Left lung (tissue), 14 donors: ENCODE results near the gene PALLD. TPM values are rescaled to one million over a fixed set of nuclear protein-coding genes. Genes with fewer than 3 reads are reported as not detected.
"Not testable (repeated sequence)": the region's sequence is repeated elsewhere in the genome, so short reads cannot be mapped to it uniquely, and the experiment has no call there.

Experiments used
- ATAC-seq: fragments of 200-7000 bp; cut with Tn5 transposase; one replicate; pipeline ENCODE4 v1.9.1; 2020; ENCODE audit warnings: moderate library complexity
- DNase-seq, 4 donors: peaks; one replicate each; pipeline ENCODE4 v3.0.0-alpha.2; 2013 to 2020
- H3K27ac ChIP-seq, 2 donors: fragments of 200-600 bp; sonication (generic) in 1 of 2; one replicate each; pipeline versions ENCODE4 v1.5.0 to v1.8.0; 2020 to 2021
- H3K27me3 ChIP-seq, 2 donors: fragments of 200-600 bp; sonication (generic) in 1 of 2; one replicate each; pipeline versions ENCODE4 v1.5.0 to v1.8.0; 2020 to 2021
- H3K36me3 ChIP-seq, 2 donors: fragments of 200-600 bp; sonication (generic) in 1 of 2; one replicate each; pipeline versions ENCODE4 v1.5.0 to v1.8.0; 2020 to 2021
- H3K4me1 ChIP-seq, 2 donors: fragments of 200-600 bp; one replicate each; pipeline ENCODE4 v1.8.0; 2021
- H3K4me3 ChIP-seq, 2 donors: fragments of 200-600 bp; sonication (generic) in 1 of 2; one replicate each; pipeline versions ENCODE4 v1.5.0 to v1.8.0; 2020 to 2021; ENCODE audit warnings: mild to moderate bottlenecking in 1 of 2
- H3K9me3 ChIP-seq, 2 donors: fragments of 200-600 bp; sonication (generic) in 1 of 2; one replicate each; pipeline versions ENCODE4 v1.5.0 to v1.8.0; 2020 to 2021
- intact Hi-C, 2 donors: fragments of 100-400 bp; cut with DNase I; formaldehyde crosslinking; loops; one replicate each; pipeline versions ENCODE4 v1.11.2 to v1.14.2; 2022
- long read RNA-seq, 12 donors: library from polyadenylated mRNA in 2 of 12; unstranded in 2 of 12; transcript quantifications; one replicate each; pipeline ENCODE4 v2.0.0 and lab custom pipeline, GENCODE V29; 2019 to 2026
- polyA plus RNA-seq, 6 donors: library from polyadenylated mRNA; unstranded; fragments of 120-200 nt; gene quantifications; one replicate each; pipeline ENCODE4 v1.2.1, GENCODE V29; 2013; ENCODE audit not compliant: insufficient read length in 6 of 6
- total RNA-seq, 2 donors: library from RNA; stranded (reverse); fragmentation: NEBNext Ultra II Directional; extraction: Animal tissue kit (Norgen Biotek cat#: 25700); gene quantifications; one replicate each; pipeline ENCODE4 v1.2.1, GENCODE V29; 2021
- TF ChIP-seq, protein P1 (sequence below), 2 donors: fragments of 200-600 bp; sonication (generic) in 1 of 2; IDR thresholded peaks; one replicate each; pipeline versions ENCODE4 v1.5.0 to v1.8.0; 2021; ENCODE audit warnings: antibody characterized with exemption in 2 of 2
- donor health status: DM: no; HTN: yes; CAD: no.
- donor health status: DM: no; HTN: no; CAD: no.

PALLD gene
- total RNA-seq (100 to 1,000 TPM in 1 of 2 donors, 10 to 100 TPM in 1; 80.4 to 194 TPM), polyA plus RNA-seq (10 to 100 TPM; 67.5 to 85.7 (median 78.9) TPM)
- long read RNA-seq, donor 1, full-length matches to known transcripts: 7 of 57 reads
- long read RNA-seq, donor 1, partial matches to known transcripts: 40 of 57 reads
- long read RNA-seq, donor 1, other reads (novel, unspliced or antisense): 10 of 57 reads
- long read RNA-seq, donor 2, full-length matches to known transcripts: 5 of 38 reads
- long read RNA-seq, donor 2, partial matches to known transcripts: 33 of 38 reads
- long read RNA-seq, donor 2, other reads (novel, unspliced or antisense): 0 of 38 reads
- long read RNA-seq, donor 3, full-length matches to known transcripts: 7 of 12 reads
- long read RNA-seq, donor 3, partial matches to known transcripts: 5 of 12 reads
- long read RNA-seq, donor 3, other reads (novel, unspliced or antisense): 0 of 12 reads
- long read RNA-seq, donor 4, full-length matches to known transcripts: 11 of 48 reads
- long read RNA-seq, donor 4, partial matches to known transcripts: 17 of 48 reads
- long read RNA-seq, donor 4, other reads (novel, unspliced or antisense): 20 of 48 reads
- long read RNA-seq, donor 5, full-length matches to known transcripts: 6 of 6 reads
- long read RNA-seq, donor 5, partial matches to known transcripts: 0 of 6 reads
- long read RNA-seq, donor 5, other reads (novel, unspliced or antisense): 0 of 6 reads
- long read RNA-seq, donor 6, full-length matches to known transcripts: 4 of 16 reads
- long read RNA-seq, donor 6, partial matches to known transcripts: 12 of 16 reads
- long read RNA-seq, donor 6, other reads (novel, unspliced or antisense): 0 of 16 reads
- long read RNA-seq, donor 7, full-length matches to known transcripts: 3 of 3 reads
- long read RNA-seq, donor 7, partial matches to known transcripts: 0 of 3 reads
- long read RNA-seq, donor 7, other reads (novel, unspliced or antisense): 0 of 3 reads
- long read RNA-seq, donor 8, full-length matches to known transcripts: 9 of 40 reads
- long read RNA-seq, donor 8, partial matches to known transcripts: 31 of 40 reads
- long read RNA-seq, donor 8, other reads (novel, unspliced or antisense): 0 of 40 reads
- long read RNA-seq, donor 9: 0 reads
- long read RNA-seq, donor 10, full-length matches to known transcripts: 5 of 25 reads
- long read RNA-seq, donor 10, partial matches to known transcripts: 7 of 25 reads
- long read RNA-seq, donor 10, other reads (novel, unspliced or antisense): 13 of 25 reads
- long read RNA-seq, donor 11, full-length matches to known transcripts: 6 of 43 reads
- long read RNA-seq, donor 11, partial matches to known transcripts: 29 of 43 reads
- long read RNA-seq, donor 11, other reads (novel, unspliced or antisense): 8 of 43 reads
- long read RNA-seq, donor 12, full-length matches to known transcripts: 7 of 21 reads
- long read RNA-seq, donor 12, partial matches to known transcripts: 14 of 21 reads
- long read RNA-seq, donor 12, other reads (novel, unspliced or antisense): 0 of 21 reads

DNA sequence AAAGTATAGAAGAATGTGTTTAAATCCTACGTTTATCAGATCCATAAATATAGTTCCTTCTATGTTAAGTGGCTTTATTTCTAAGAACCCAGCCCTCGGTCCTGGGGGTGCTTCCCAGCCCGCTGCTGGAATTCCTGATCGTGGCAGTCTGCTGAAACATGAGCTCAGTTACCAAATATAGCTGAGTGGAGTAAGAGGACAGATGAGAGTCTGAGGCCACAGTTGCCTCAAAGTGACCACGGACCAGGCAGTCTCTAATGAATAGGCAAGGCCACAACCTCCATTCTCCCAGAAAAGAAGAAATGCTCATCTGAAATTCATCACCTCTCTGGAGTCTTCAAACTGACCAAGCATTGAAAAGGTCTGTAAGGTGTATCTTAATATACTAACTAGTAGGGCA is at the start of gene PALLD:
Gene PALLD, plus strand, starts transcription at position 219 of the 400 bp plus-strand sequence.
- Histone ChIP-seq H3K4me3 (no peak within 1 kb of the TSS), H3K27me3 (no peaks in the 10 kb centered on the region), H3K27ac (no peak within 1 kb of the TSS), H3K4me1 (no peaks in the 10 kb centered on the region), H3K9me3 (no peaks in the 10 kb centered on the region), H3K36me3 (no peaks in the 10 kb centered on the region)
- intact Hi-C loops: no loop called here
- peak in 1 of 4 donors; percentile 47 for DNase-seq
- TF ChIP-seq, protein P1, sequence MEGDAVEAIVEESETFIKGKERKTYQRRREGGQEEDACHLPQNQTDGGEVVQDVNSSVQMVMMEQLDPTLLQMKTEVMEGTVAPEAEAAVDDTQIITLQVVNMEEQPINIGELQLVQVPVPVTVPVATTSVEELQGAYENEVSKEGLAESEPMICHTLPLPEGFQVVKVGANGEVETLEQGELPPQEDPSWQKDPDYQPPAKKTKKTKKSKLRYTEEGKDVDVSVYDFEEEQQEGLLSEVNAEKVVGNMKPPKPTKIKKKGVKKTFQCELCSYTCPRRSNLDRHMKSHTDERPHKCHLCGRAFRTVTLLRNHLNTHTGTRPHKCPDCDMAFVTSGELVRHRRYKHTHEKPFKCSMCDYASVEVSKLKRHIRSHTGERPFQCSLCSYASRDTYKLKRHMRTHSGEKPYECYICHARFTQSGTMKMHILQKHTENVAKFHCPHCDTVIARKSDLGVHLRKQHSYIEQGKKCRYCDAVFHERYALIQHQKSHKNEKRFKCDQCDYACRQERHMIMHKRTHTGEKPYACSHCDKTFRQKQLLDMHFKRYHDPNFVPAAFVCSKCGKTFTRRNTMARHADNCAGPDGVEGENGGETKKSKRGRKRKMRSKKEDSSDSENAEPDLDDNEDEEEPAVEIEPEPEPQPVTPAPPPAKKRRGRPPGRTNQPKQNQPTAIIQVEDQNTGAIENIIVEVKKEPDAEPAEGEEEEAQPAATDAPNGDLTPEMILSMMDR (IDR thresholded peaks at IDR 0.05): no peak
- peak; percentile 86 for ATAC-seq

DNA sequence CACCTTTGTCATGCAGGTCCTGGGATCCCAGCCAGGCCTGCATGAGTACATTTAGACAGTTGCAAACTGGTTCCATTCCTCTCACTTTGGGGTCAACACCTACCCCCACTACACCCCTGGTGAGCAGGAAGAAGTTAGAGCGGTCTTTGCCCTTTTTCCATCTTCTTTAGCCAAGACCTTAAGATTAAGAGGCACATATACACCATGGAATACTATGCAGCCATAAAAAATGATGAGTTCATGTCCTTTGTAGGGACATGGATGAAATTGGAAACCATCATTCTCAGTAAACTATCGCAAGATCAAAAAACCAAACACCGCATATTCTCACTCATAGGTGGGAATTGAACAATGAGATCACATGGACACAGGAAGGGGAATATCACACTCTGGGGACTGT is 47.8 kb upstream of the PALLD start:
- H3K9me3 ChIP-seq: not testable (repeated sequence)

DNA sequence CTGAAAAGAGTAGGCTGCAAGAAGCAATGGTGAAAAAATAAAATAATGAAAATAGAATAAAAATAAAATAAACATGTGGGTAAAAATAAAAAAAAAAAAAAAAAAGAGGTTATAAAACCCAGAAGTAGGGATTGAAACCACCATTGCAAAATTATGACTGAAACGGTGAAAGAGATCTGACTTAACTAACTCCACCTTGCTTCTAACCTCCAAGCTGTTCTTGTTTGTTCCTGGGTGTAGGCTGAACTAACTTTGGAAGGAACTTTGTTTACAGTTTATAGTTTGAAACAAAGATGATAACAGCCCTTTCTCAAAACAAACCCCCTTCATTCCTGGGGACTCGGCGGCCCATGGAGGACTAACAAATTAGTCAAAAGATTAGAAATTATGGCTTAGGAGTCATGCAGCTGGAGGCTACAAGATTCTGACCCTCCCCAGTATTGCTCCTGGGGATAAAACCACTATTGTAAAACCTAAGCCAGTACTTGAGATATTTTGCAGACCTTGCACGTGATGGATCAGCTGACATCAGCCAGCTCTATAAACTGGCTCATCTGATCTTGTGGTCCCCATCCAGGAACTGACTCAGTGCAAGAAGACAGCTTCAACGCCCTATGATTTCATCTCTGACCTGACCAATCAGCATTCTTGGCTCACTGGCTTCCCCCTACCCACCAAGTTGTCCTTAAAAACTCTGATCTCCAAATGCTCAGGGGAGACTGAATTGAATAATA is 47.0 kb upstream of the PALLD start:
- no peaks in the 10 kb centered on the region for H3K9me3 ChIP-seq
- H3K27ac ChIP-seq: peak overlapping the region in 1 of 2 donors; percentile 53
- ATAC-seq (no peak), DNase-seq (no peak)
- peaks cover 0 to 22% of the 10 kb centered on the region in 2 donors for H3K4me1 ChIP-seq
- intact Hi-C loops: no loop called here
- H3K4me3 ChIP-seq: no peak overlapping the region
- H3K27me3 ChIP-seq: no peaks in the 10 kb centered on the region
- H3K36me3 ChIP-seq: peaks cover 0 to 49% of the 10 kb centered on the region in 2 donors
- TF ChIP-seq, protein P1 (IDR thresholded peaks at IDR 0.05): no peak

More for the DNA sequence above, 47.8 kb upstream of the PALLD start:
- H3K4me1 ChIP-seq: peaks cover 0 to 22% of the 10 kb centered on the region in 2 donors
- ATAC-seq, H3K4me3 ChIP-seq, intact Hi-C loops, H3K27ac ChIP-seq, H3K27me3 ChIP-seq, DNase-seq: not testable (repeated sequence)
- peaks cover 0 to 41% of the 10 kb centered on the region in 2 donors for H3K36me3 ChIP-seq

DNA sequence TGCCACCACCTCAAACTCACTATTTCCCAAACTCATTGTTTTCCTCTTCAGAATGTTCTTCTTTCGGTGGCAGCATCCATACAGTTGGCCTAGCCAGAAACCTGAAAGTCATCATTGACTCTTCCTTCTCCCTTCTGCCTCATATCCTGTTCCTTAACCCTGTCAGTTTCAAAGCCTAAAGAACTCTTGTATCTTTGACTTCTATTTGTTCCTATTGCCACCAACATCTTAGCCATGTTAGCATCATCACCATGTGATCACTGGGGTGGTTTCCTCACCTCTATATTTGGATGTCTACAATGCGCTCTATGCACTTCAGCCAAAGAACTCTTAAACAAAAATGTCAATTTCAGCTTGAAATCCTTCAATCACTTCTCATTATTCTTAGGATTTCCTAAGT is 45.5 kb upstream of the PALLD start:
- DNase-seq (no peak), ATAC-seq (no peak)
- Histone ChIP-seq H3K36me3 (peaks cover 0 to 61% of the 10 kb centered on the region in 2 donors), H3K4me1 (peaks cover 0 to 22% of the 10 kb centered on the region in 2 donors), H3K9me3 (no peaks in the 10 kb centered on the region), H3K27me3 (no peaks in the 10 kb centered on the region), H3K27ac (peak overlapping the region in 1 of 2 donors; percentile 53), H3K4me3 (no peak overlapping the region)
- intact Hi-C loops: no loop called here
- TF ChIP-seq, protein P1 (IDR thresholded peaks at IDR 0.05): no peak
